ENCODE data around the gene HOXB5.

The HOXB5 gene

GRCh38 chr17:48593126-48593829 lies at the start of gene HOXB5:
HOXB5 (minus strand) TSS chr17:48593779; CDS start chr17:48593682, 97 bp downstream.
- DNase-seq (ENCODE audit: low spot score): no peak

DNA sequence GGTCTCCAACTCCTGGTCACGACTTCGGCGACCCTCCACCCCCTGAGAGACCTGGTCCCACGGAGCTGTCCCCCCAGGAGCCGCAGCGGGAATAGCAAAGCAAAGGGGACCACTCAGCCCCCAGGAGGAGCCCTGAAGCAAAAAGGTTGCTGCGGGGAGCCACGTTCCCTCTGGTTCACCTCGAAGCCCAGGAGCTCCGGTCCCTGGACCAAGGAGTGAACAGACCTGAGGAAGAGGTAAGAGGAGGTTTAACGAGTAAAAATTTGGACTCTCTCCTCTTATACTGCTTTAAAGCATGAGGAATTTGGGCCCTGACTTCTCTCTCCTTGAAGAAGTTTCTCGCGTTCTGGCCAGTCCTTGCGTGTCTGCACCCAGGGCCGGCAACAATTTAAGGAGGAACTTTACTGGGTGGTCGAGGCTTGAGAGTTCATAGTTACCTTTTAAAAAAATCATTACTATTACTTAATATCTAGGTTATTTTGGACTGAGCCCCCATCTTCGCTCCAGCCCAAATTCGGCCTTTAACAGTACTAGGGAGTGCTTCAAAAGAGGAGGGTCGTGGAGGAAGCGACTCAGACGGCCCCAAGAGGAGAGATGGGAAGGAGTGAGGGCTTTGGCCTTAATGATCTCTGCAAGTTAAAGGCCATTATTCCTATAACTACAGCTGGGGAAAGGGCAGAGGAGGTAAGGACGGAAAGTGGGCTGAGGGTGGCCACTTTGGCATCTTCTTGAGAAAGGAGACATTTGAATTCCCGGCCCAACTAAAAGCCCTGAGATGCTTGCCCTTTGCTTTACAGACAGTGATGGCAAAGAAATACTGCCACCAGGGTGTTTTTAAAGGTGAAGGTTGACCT lies 49.5 kb upstream of the HOXB5 start:
- no peak for DNase-seq (ENCODE audit: low spot score)

DNA sequence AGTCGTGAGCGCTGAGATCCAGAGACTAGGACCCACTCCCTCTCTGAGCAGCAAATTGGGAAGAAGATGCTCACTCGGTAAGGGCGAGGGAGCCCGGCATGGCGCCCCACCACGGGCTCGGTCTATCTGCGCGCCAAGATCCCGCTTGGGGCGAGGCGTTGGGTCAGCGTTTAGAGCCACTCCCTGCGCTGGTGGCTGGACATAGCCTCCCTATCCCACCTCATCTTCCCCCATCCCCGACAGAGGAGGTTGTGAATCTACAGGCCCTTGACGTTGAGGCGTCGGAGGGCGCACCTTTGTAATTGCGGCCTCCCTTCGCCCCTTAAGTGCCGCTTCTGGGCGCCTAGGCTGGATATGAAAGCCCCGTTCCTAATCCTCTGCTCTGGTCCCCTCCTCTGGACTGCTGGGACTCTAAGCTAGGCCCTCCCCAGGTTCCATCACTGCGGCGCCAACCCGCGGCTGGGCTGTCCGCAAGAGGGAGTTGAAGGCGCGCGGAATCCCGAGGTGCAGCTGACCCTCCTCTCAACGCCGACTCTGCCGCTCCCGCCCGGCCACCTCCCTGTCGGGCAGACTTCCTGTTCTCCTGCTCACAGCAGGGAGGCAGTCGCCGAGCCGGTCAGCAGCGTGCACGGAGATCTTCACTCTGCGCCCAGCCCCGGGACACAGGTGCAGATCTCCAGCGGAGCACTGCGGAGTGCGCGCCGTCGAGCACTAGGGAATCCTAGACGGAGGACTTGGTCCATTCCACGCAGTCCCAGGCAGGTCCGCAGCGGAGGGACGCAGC lies 48.7 kb upstream of the HOXB5 start:
- no peak for DNase-seq (ENCODE audit: low spot score)

- DNase-seq (ENCODE audit: low spot score): no peak
Measured at GRCh38 chr17:48641541-48642058, 48.0 kb upstream of the HOXB5 start.

GRCh38 chr17:48640858-48641180 lies 47.2 kb upstream of the HOXB5 start:
- DNase-seq (ENCODE audit: low spot score): no peak

DNA sequence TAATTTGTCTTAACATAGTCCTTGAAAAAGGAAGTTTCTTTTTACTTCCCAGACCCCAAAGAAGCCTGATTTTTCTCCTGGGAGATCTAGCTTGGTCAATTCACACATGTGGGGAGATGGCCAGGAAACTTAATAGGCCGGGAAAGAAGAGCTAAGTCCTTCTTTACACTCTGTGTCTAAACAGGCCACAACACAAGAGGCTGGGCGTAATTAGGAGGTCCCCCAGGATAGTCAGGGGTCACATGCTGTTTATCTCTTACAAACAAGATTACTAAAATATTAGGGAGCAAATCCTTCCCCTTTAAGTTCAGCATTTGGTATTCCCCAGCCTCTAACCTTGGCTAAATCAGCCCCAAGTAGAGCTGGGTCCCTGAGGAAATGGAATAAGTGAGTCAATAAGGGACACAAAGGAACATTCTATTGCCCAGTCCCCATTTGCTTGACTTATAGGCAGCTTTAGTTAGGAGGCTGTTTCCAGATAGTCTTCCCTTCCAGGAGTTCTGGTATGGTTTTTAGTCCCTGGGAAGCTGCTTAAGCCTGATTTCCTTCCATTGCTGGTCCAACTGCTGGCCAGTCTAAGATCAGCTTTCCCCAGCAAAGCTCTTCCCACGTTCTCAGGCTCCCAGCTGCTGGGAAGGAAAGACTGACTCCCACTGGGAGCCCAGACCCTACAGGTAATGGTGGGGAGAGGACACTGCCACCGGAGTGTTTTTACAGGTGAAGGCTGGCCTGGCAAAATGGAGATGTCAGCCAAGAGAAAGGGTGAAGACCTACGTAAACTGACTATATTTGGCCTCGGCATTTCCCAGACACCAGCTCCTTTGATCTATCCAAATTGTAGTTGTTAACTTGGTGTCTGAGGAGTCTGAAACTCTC lies 46.6 kb upstream of the HOXB5 start:
- no peak for DNase-seq (ENCODE audit: low spot score)

- no peak for DNase-seq (ENCODE audit: low spot score)
Measured at GRCh38 chr17:48639136-48639535, 45.6 kb upstream of the HOXB5 start.

GRCh38 chr17:48637323-48638260 lies 44.0 kb upstream of the HOXB5 start:
- no peak for DNase-seq (ENCODE audit: low spot score)

DNA sequence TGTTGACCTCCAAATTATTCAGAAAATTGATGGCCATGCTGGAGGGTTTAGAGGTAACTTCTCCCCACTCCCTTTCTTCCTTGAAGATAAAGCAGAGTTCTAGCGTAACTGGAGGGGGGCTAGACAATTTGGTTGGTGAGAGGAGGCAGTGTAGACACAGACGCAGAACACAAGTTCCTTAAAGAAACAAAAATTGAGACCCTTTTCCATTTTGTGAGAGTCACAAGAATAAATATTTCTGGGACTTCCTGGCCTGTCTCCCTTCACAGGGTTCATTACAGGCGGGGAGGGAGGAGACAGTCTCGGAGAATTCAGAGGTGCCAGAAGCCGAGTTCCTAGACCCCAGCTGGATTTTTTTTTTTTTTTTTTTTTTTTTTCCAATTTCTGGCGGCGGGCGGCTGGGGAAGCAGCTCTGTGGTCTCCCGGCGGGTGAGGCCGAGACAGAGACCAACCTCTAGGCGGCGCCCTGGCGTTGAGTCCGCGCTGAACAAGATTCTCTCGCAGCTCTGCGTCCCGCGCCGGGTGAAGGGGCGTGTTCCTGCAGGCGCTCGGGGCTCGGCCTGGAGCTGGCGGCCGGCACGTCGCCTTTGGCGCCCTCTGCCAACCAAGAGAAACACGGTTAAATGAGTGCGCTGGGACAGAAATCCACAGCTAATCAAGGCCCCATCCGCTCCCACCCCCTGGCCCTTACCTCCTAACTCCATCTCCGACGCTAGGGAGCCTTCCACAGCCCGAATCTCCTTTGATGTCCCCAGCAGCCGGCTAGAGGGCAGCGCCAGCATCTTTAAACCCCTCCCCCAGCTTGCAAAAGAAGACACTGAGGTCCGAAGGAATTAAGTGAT lies 42.8 kb upstream of the HOXB5 start:
- DNase-seq (ENCODE audit: low spot score): peak; percentile 50

DNA sequence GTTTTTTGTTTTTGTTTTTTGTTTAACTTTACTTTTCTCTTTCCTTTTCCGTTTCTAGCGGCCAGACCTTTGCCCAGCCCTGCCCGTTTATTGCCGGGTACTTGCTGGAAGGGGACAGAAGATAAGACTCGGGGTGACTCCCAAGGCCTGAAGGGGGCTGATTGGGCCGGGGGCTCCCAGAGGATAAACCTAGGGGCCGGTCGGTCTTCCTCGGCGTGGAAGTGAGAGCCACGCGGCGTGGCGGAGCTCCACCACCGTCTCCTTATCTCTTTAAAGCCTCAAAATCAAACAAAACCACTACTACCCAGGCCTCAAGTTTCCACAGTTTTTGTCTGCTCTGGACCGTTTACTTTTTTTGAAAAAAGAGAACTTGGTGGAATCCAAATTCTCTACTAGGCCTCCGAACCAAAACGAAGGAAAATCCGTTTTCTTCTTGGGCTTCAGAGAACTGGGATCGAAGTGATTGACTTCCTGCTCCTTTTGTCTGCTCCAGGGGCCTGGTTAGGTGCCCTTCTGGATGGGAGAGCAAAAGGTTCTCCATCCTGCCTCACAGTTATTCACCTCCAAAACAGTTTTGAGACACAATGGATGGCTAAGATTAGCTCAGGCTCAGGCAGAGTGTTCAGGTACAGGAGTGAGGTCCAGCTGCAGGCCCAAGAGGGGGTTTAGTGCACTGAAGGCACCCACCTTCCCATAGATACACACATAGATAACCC lies 41.1 kb upstream of the HOXB5 start:
- DNase-seq (ENCODE audit: low spot score): no peak

- DNase-seq (ENCODE audit: low spot score): no peak
Measured at GRCh38 chr17:48633266-48633677, 39.7 kb upstream of the HOXB5 start.

DNA sequence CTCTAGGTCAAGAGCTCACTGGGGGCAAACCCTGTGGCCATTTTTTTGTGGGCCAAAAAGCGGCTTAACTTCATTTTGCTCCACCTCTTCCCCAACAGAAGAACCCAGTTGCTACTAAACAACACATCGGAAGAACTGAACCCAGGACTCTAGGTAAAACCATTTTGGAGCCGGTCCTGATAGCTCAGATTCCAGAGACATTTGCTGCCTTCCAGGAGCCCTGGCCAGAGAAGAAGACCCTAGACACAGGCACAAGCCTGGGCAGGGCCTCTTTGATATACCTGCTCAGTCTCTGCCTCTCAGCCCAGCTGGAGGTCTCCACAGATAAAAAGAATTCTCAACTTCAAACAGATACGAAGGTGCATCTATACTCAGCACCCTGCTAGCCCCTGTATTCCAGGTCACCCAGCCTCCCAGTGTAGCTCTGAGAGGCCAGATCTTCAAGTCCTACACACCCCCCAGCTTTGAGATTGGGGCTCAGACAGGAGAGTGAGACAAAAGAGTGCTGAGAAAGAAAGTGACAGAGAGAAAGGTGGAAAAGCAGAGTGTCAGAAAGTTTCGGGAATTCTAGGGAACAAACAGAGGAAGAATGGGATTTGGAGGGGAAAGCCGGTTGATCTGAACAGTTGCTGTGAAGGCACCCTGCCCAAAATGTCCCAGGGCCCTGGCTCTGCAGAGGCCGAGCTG lies 39.1 kb upstream of the HOXB5 start:
- no peak for DNase-seq (ENCODE audit: low spot score)

DNA sequence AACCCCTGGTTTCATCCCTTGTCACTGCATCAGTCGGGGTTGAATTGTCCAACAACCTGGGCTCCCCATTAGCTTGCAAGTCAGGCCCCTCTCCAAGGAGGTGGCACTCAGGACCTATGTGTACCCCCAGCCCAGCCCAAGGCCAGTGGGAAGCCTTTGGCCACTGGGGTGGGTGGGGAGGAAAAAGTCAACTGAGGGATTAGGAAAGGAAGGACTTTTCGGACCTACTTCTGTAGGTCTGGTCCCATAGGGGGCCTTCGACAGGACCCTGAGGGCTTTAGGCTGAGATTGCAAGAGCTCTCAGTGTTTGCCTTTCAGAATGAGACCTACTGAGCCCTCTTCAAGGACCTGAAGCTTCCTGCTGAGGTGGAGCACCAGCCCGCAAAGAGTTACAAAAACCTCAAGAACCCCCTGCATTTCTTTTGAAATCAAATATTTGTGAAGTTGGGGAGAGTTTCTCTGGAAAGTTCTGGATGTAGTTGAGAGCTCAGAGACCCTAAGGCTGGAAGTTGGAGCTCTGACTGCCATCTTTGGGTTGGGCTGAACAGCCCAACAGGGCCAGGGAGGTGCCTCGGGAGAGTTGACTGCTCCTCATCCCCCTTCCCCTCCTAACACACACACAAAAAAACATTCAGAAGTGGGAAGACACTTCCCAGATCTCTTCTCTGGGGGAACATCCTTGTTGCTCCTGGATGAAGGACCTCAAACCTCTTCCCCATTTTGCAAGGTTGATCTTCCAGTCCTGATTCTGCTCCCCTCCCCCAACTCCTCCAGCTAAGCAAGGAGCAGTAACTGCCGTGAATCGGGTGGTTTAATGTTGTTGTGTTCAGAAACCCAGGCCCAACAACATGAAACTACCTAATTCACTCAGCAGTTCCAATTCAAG lies 38.4 kb upstream of the HOXB5 start:
- no peak for DNase-seq (ENCODE audit: low spot score)

DNA sequence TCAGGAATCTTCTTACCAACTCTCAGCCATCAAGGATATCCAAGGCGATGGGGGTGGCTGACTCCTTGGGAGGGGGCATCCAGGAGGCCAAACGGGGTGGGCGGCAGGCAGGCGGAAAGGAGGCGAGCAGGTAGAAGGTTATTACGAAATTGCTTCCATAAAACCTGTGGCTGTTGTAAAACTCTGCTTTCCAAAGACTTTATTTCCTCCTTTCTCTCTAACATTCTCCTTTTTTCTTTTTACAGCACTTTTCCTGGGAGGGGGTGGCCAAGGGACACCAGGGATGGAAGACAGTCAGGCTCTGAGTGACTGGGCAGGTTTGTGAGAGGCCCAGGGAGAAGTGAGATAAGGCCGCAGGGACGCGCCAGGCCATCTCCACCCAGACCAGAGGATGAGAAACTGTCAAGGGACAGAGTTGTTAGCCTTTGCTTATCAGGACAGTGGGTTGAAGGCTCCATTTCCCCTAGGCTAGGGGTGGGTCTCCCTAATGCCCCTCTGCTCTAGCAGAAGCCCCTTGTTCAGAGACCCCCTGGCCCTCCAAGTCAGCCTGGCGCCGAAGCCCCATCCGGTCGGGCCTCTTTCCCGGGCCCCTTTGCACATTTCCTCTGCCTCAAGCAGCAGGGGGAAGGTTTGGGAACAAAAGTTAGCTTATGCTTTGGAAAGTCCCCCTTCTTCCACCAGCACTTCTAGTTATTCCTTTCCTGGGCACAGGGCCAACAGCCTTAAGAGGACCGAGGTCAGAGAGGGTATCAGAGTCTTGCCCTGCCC lies 37.5 kb upstream of the HOXB5 start:
- no peak for DNase-seq (ENCODE audit: low spot score)

GRCh38 chr17:48630009-48630924 lies 36.7 kb upstream of the HOXB5 start:
- DNase-seq (ENCODE audit: low spot score): no peak
